HEK293 (cell line): Measurements from ENCODE around the gene SYNE2.

Experiments
- CTCF ChIA-PET: fragments of 350-600 bp; formaldehyde crosslinking; extraction: SDS; loops from one replicate; lab custom pipeline; 2021; ENCODE audit warnings: antibody characterized with exemption; lab: Yijun Ruan, JAX
- POLR2A ChIA-PET: fragments of 300-600 bp; formaldehyde crosslinking; extraction: SDS; loops from one replicate; lab custom pipeline; 2020; ENCODE audit warnings: antibody characterized with exemption, inconsistent platforms; lab: Yijun Ruan, JAX
- H3K27ac ChIP-seq: fragments of 200-500 bp; sonication (Bioruptor generic); 2 replicates; pipeline ENCODE4 v1.5.1; 2014; ENCODE audit warnings: low read depth, low read length, control low read depth, inconsistent platforms; ENCODE audit errors: extremely low read depth
- H3K36me3 ChIP-seq, 2 experiments: fragments of 200-500 bp in 1 of 2; sonication (Bioruptor generic) in 1 of 2; 1 replicate in 1 of 2; 2 replicates in 1 of 2; pipeline ENCODE4 v1.5.1; 2014 to 2017; ENCODE audit warnings: inconsistent platforms in 2 of 2, low read length in 2 of 2; ENCODE audit not compliant: control insufficient read depth in 2 of 2, insufficient read depth in 1 of 2
- H3K4me1 ChIP-seq: fragments of 200-500 bp; sonication (Bioruptor generic); 2 replicates; pipeline ENCODE4 v1.5.1; 2014; ENCODE audit warnings: mild to moderate bottlenecking, low read length, inconsistent platforms; ENCODE audit not compliant: control insufficient read depth, insufficient read depth
- H3K4me3 ChIP-seq: 2 replicates; pipeline ENCODE4 v1.5.1; 2011; ENCODE audit warnings: low read depth, mild to moderate bottlenecking, control low read depth, low read length, moderate library complexity
- H3K9me3 ChIP-seq: fragments of 200-500 bp; sonication (Bioruptor generic); 2 replicates; pipeline ENCODE4 v1.5.1; 2014; ENCODE audit warnings: low read depth, low read length, inconsistent platforms; ENCODE audit not compliant: control insufficient read depth, insufficient read depth
- KLF16 ChIP-seq: fragments of 450-650 bp; formaldehyde crosslinking; IDR thresholded peaks from 2 replicates; pipeline ENCODE4 v1.5.1; 2017; ENCODE audit warnings: missing biosample characterization, missing genetic modification characterization
- MEIS1 ChIP-seq: sonication (generic); formaldehyde crosslinking; IDR thresholded peaks from 2 replicates; pipeline ENCODE4 v1.8.1; 2022; ENCODE audit warnings: missing genetic modification reagents, mild to moderate bottlenecking, borderline replicate concordance
- OSR2 ChIP-seq: fragments of 450-650 bp; formaldehyde crosslinking; IDR thresholded peaks from 2 replicates; pipeline ENCODE4 v1.5.1; 2016; ENCODE audit warnings: missing biosample characterization, missing genetic modification characterization
- TCF7L2 ChIP-seq: IDR thresholded peaks from 2 replicates; pipeline ENCODE4 v1.6.1; 2011; ENCODE audit warnings: low read depth, mild to moderate bottlenecking, inconsistent platforms, low read length, moderate library complexity, borderline replicate concordance
- ZBTB10 ChIP-seq: fragments of 450-650 bp; formaldehyde crosslinking; IDR thresholded peaks from 2 replicates; pipeline ENCODE4 v1.5.1; 2016; ENCODE audit warnings: missing biosample characterization, missing genetic modification characterization
- ZBTB20 ChIP-seq: fragments of 450-650 bp; formaldehyde crosslinking; IDR thresholded peaks from 2 replicates; pipeline ENCODE4 v1.5.1; 2016; ENCODE audit warnings: missing biosample characterization, missing genetic modification characterization
- ZFP69B ChIP-seq: fragments of 450-650 bp; formaldehyde crosslinking; IDR thresholded peaks from 2 replicates; pipeline ENCODE4 v1.5.1; 2016; ENCODE audit warnings: missing biosample characterization, missing genetic modification characterization
- ZNF112 ChIP-seq: fragments of 450-650 bp; formaldehyde crosslinking; IDR thresholded peaks from 2 replicates; pipeline ENCODE4 v1.5.0; 2017; ENCODE audit warnings: missing biosample characterization, missing genetic modification characterization
- ZNF202 ChIP-seq: fragments of 450-650 bp; formaldehyde crosslinking; IDR thresholded peaks from 2 replicates; pipeline ENCODE4 v1.5.1; 2016; ENCODE audit warnings: missing biosample characterization, missing genetic modification characterization, borderline replicate concordance
- ZNF354C ChIP-seq: fragments of 450-650 bp; formaldehyde crosslinking; IDR thresholded peaks from 2 replicates; pipeline ENCODE4 v1.5.1; 2016; ENCODE audit warnings: missing biosample characterization, missing genetic modification characterization, low read depth, borderline replicate concordance
- ZNF394 ChIP-seq: fragments of 450-650 bp; formaldehyde crosslinking; IDR thresholded peaks from 2 replicates; pipeline ENCODE4 v1.5.1; 2016; ENCODE audit warnings: missing biosample characterization, missing genetic modification characterization, mild to moderate bottlenecking, moderate library complexity, borderline replicate concordance
- ZNF48 ChIP-seq: fragments of 450-650 bp; formaldehyde crosslinking; IDR thresholded peaks from 2 replicates; pipeline ENCODE4 v1.5.1; 2016; ENCODE audit warnings: missing biosample characterization, missing genetic modification characterization
- ZNF549 ChIP-seq: fragments of 450-650 bp; IDR thresholded peaks from 2 replicates; pipeline ENCODE4 v1.5.1; 2018; ENCODE audit warnings: missing biosample characterization, missing genetic modification characterization, mild to moderate bottlenecking, inconsistent platforms, moderate library complexity
- ZNF596 ChIP-seq: fragments of 450-650 bp; IDR thresholded peaks from 2 replicates; pipeline ENCODE4 v1.5.0; 2018; ENCODE audit warnings: missing biosample characterization, mild to moderate bottlenecking, missing genetic modification characterization, moderate library complexity
- ZNF626 ChIP-seq: fragments of 450-650 bp; sonication (Bioruptor Pico); formaldehyde crosslinking; IDR thresholded peaks from 2 replicates; pipeline ENCODE4 v1.5.1; 2018; ENCODE audit warnings: missing biosample characterization, missing genetic modification characterization, inconsistent platforms
- ZNF777 ChIP-seq: fragments of 450-650 bp; formaldehyde crosslinking; IDR thresholded peaks from 2 replicates; pipeline ENCODE4 v1.5.1; 2017; ENCODE audit warnings: missing biosample characterization, missing genetic modification characterization, borderline replicate concordance
- ZNF837 ChIP-seq: fragments of 450-650 bp; formaldehyde crosslinking; IDR thresholded peaks from 2 replicates; pipeline ENCODE4 v1.5.1; 2016; ENCODE audit warnings: missing biosample characterization, missing genetic modification characterization
- ZSCAN16 ChIP-seq: fragments of 450-650 bp; formaldehyde crosslinking; IDR thresholded peaks from 2 replicates; pipeline ENCODE4 v1.5.1; 2016; ENCODE audit warnings: missing biosample characterization, missing genetic modification characterization
- ZSCAN30 ChIP-seq: fragments of 450-650 bp; IDR thresholded peaks from 2 replicates; pipeline ENCODE4 v1.5.1; 2018; ENCODE audit warnings: missing biosample characterization, mild to moderate bottlenecking, missing genetic modification characterization, moderate library complexity
- TF ChIP-seq, protein P1 (sequence below): fragments of 450-650 bp; formaldehyde crosslinking; IDR thresholded peaks from 2 replicates; pipeline ENCODE4 v1.5.1; 2016; ENCODE audit warnings: missing biosample characterization, missing genetic modification characterization
- TF ChIP-seq, protein P2 (sequence below): fragments of 450-650 bp; formaldehyde crosslinking; IDR thresholded peaks from 2 replicates; pipeline ENCODE4 v1.5.1; 2016; ENCODE audit warnings: missing biosample characterization, missing genetic modification characterization
- TF ChIP-seq, protein P3 (sequence below): sonication (generic); formaldehyde crosslinking; IDR thresholded peaks from 2 replicates; pipeline ENCODE4 v1.8.1; 2022; ENCODE audit warnings: mild to moderate bottlenecking, moderate library complexity, missing genetic modification reagents

Gene SYNE2

DNA sequence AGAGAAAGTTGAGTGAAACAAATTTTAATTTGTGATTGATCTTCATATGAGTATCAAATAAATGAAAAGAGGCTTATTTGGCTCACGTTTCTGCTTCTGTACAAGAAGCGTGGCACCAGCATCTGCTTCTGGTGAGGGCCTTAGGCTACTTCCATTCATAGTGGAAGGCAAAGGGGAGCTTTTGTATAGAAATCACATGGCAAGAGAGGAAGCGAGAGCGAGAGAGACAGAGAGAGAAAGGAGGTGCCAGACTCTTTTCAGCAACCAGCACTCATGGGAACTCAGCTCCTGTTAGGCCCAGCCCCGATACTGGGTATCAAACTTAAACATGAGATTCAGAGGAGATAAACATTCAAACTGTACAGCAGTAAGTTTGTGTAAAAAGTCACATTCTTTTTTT, 121.4 kb downstream of the SYNE2 start (continued):
- TF ChIP-seq ZNF777 (tag by site-specific recombination), result no peak
- TF ChIP-seq OSR2 (tag by site-specific recombination), result no peak

DNA sequence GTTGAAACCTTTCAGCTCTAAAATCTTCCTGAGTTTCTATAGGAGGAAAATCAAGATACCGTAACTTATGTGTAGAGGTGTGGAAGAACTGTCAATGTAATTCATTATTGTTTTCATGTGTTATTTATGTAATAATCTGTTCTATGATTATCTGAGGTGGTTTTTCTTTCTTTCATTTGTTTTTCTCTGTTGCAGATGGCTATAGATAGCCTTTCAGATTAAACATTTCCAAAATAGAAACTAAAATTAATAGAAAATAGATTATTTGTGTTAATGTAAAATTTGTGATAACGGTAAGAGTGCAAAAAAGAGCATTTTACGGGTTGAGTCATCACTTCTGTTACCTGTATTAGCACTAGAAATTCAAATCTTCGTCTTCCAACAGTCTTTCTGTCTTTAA, 128.8 kb downstream of the SYNE2 start:
- TF ChIP-seq ZNF596 (tag by site-specific recombination) (no peak), ZSCAN16 (no peak)
- TF ChIP-seq, protein P1, sequence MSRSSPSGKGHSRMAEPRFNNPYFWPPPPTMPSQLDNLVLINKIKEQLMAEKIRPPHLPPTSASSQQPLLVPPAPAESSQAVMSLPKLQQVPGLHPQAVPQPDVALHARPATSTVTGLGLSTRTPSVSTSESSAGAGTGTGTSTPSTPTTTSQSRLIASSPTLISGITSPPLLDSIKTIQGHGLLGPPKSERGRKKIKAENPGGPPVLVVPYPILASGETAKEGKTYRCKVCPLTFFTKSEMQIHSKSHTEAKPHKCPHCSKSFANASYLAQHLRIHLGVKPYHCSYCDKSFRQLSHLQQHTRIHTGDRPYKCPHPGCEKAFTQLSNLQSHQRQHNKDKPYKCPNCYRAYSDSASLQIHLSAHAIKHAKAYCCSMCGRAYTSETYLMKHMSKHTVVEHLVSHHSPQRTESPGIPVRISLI (tag by site-specific recombination), result no peak
- H3K27ac ChIP-seq, result no peak overlapping the region
- no peaks in the 10 kb centered on the region for H3K4me1 ChIP-seq
- POLR2A ChIA-PET, result no interaction called here
- H3K4me3 ChIP-seq, result no peak overlapping the region
- peaks cover 11 to 14% of the 10 kb centered on the region in 2 experiments for H3K36me3 ChIP-seq
- CTCF ChIA-PET, result interaction anchor here (0.5 kb wide), 1 partner anchor 496 kb away, joined by 3 read pairs; no protein-coding TSS in a partner anchor
- no peaks in the 10 kb centered on the region for H3K9me3 ChIP-seq

- ChIA-PET CTCF (no interaction called here), POLR2A (no interaction called here)
- Histone ChIP-seq H3K9me3 (no peaks in the 10 kb centered on the region), H3K4me1 (no peaks in the 10 kb centered on the region), H3K4me3 (no peak overlapping the region)
- TF ChIP-seq ZFP69B (no peak), ZNF837 (tag by site-specific recombination) (no peak), ZNF202 (no peak), ZNF48 (tag by site-specific recombination) (no peak), ZNF112 (tag by site-specific recombination) (no peak), ZSCAN30 (tag by site-specific recombination) (no peak), ZBTB20 (tag by site-specific recombination) (no peak), KLF16 (tag by site-specific recombination) (no peak), TCF7L2 (no peak), ZNF394 (no peak), ZNF549 (tag by site-specific recombination) (no peak)
- TF ChIP-seq, protein P2, sequence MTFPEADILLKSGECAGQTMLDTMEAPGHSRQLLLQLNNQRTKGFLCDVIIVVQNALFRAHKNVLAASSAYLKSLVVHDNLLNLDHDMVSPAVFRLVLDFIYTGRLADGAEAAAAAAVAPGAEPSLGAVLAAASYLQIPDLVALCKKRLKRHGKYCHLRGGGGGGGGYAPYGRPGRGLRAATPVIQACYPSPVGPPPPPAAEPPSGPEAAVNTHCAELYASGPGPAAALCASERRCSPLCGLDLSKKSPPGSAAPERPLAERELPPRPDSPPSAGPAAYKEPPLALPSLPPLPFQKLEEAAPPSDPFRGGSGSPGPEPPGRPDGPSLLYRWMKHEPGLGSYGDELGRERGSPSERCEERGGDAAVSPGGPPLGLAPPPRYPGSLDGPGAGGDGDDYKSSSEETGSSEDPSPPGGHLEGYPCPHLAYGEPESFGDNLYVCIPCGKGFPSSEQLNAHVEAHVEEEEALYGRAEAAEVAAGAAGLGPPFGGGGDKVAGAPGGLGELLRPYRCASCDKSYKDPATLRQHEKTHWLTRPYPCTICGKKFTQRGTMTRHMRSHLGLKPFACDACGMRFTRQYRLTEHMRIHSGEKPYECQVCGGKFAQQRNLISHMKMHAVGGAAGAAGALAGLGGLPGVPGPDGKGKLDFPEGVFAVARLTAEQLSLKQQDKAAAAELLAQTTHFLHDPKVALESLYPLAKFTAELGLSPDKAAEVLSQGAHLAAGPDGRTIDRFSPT (tag by site-specific recombination), result no peak
- TF ChIP-seq, protein P3, sequence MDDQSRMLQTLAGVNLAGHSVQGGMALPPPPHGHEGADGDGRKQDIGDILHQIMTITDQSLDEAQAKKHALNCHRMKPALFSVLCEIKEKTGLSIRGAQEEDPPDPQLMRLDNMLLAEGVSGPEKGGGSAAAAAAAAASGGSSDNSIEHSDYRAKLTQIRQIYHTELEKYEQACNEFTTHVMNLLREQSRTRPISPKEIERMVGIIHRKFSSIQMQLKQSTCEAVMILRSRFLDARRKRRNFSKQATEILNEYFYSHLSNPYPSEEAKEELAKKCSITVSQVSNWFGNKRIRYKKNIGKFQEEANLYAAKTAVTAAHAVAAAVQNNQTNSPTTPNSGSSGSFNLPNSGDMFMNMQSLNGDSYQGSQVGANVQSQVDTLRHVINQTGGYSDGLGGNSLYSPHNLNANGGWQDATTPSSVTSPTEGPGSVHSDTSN (CRISPR knock-in tag), result no peak
- TF ChIP-seq, all 188 proteins: peak for 0
- Histone ChIP-seq H3K27ac (no peak overlapping the region), H3K36me3 (peaks cover 11 to 14% of the 10 kb centered on the region in 2 experiments)
Observed at GRCh38 chr14:63982156-63982555, 129.4 kb downstream of the SYNE2 start.

- ChIA-PET CTCF (no interaction called here), POLR2A (no interaction called here)
- Histone ChIP-seq H3K36me3 (peaks cover 8 to 14% of the 10 kb centered on the region in 2 experiments), H3K4me1 (no peaks in the 10 kb centered on the region), H3K9me3 (no peaks in the 10 kb centered on the region), H3K27ac (no peak overlapping the region), H3K4me3 (no peak overlapping the region)
- TF ChIP-seq ZNF354C (tag by site-specific recombination) (no peak), ZBTB10 (tag by site-specific recombination) (no peak), MEIS1 (CRISPR knock-in tag) (no peak), ZNF626 (tag by site-specific recombination) (no peak)
Observed at GRCh38 chr14:63982629-63983028, 129.8 kb downstream of the SYNE2 start.
